GM19467 (cell line): ENCODE measurements around the gene CAPZA1.

ENCODE experiments used
- ATAC-seq: cut with Tn5 transposase; IDR thresholded peaks from one replicate; pipeline ENCODE4 v1.9.1; 2021; ENCODE audit warnings: mild to moderate bottlenecking, moderate library complexity; ENCODE audit not compliant: unreplicated experiment

The CAPZA1 gene

GRCh38 chr1:112698366-112699310 lies 79.0 kb downstream of the CAPZA1 start:
- no peak for ATAC-seq

- ATAC-seq = no peak
Observed at GRCh38 chr1:112699425-112700144, 80.0 kb downstream of the CAPZA1 start.

DNA sequence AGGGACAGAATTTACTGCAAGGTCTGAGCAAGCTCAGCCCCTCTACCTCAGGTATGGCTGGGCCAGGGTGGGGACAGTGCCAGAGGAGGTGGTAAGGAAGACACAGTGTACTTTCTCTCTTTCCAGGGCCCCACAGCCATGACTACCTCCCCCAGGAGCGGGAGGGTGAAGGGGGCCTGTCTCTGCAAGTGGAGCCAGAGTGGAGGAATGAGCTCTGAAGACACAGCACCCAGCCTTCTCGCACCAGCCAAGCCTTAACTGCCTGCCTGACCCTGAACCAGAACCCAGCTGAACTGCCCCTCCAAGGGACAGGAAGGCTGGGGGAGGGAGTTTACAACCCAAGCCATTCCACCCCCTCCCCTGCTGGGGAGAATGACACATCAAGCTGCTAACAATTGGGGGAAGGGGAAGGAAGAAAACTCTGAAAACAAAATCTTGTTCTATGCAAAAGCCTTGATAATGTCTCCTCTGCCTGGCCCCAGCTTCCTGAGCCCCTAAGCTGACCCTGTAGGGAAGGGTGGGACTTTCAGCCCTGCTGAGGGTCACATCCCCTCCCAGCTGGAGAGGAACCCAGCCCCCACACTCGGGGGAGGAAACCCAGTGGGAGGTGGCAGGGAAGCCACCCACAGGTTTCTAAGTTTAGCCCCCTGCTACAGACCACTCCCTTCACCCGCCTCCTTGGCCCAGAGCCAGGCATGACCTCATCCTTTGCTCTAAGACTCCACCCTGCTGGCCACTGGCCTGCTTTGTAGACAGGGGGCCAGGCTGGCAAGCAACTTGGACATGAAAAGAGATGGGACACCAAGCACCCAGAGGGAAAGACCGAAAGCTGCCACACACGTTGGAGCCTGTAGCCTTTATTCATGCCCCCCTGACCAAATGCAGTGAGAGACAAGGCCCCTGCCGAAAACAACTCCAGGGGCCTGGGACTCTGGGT lies 80.9 kb downstream of the CAPZA1 start:
- ATAC-seq = no peak

- ATAC-seq = no peak
Observed at GRCh38 chr1:112701227-112702066, 81.8 kb downstream of the CAPZA1 start.

GRCh38 chr1:112702067-112702395 lies 82.4 kb downstream of the CAPZA1 start:
- no peak for ATAC-seq

GRCh38 chr1:112702420-112703261 lies 83.0 kb downstream of the CAPZA1 start:
- no peak for ATAC-seq

DNA sequence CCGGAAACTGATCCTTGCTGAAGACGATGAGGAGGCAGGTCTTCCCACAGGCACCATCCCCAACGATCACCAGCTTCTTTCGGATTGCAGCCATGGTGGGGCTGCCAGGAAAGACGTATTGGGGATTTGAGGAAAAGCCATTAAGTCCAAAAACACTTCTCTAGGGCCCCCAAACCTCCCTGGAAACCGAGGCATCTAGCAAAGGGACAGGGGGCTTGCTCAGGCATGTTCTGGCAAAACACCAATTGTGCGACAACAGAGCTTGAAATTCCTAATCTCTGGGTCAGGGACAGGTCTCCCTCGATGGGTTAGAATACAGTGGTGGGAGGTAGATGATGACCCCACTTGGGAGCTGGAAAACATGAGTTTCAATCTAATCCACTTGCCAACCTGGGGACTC lies 84.1 kb downstream of the CAPZA1 start:
- no peak for ATAC-seq

DNA sequence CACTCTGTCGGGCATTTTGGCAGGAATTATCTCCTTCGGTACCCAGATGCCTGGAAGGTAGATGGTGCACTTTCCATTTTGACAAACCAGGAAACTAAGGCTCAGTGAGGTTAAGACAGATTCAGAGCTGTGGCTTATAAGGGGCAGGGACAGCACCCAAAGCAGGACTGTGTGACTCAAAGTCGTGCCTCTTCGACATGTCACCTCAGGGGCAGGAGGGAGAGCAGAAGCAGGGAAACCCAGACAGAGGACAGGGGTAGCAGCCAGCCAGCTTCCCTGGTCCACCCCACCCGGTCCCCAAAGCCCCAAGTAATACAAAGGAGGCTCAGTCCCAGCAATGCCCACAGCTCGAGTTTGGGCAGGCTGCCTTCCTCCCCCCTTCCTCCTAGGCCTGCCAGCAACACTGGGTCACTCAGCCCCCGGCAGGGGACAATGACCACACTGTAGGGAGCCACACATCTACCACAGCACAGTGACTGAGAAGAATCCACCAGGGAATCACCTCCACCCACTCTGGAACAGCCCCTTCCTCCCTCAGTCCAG lies 84.8 kb downstream of the CAPZA1 start:
- no peak for ATAC-seq

DNA sequence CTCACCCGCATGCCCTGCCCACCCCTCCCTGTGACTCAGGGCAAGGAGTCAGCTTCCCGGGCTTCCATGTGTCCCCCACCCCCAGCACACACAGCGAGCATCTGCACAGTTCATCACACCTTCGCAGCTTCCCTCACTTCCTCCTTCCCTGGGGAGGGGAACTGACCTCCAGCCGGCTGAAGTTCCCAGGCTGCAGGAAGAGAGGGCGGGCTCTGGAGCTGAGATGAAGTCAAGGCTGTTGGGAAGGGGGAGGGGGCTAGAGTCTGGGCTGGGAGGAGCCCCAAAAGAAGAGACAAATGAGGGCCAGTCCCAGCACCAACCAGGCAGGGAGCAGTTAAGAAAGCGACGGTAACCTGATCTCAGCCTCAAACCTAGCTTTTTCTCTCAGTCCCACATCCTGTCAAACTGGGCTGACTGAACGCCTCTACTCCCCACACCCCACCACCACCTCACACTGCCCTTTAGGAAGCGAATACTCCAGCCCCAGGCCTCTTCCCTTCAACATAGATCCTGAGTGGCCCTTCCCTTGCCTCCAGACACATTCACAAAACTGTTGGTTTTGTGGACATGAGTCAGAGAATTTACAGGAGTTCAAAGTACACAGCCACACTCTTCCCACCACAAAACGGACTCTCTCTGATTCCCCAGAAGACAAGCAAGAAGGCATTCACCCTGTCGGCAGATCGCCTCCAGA lies 85.4 kb downstream of the CAPZA1 start:
- peak; percentile 47 for ATAC-seq

DNA sequence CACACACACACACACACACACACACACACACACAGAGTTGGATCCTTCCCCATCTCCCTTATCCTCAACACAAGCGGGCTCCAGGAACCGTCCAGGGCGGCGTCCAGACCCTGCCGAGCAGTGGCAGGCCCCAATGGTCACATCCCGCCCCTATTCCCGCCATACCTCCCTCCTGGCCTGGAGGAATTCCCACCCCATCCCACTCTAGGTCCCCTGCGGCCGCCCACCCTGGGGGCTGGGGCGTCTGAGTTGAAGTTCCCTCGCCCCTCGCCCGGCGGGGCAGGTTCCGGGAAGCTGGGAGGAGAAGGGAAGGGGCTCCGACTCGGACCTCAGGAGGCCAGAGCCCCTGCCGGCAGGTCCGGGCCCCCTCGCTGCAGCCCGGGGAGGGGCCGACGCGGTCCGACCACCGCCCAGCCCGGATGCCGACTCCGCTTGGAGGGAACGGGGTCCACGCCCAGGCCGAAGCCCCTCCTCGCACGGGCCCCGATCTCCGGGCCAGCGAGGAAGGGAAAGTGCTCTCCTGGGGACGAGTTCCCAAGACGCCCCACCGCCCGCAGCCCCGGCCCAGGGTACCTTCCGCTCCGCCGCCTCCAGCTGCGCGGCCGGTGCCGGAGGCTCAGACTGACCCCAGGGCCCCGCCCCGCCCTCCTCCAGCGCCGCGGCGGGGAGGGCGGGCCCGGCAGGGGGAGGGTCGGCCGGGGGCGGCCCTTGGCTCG lies 87.0 kb downstream of the CAPZA1 start, which contains the start of gene RHOC:
TSS of gene RHOC (minus strand) at position 623 of the 716 bp plus-strand sequence. CDS start 3,328 bp downstream, outside the sequence.
- ATAC-seq = peak; percentile 50

DNA sequence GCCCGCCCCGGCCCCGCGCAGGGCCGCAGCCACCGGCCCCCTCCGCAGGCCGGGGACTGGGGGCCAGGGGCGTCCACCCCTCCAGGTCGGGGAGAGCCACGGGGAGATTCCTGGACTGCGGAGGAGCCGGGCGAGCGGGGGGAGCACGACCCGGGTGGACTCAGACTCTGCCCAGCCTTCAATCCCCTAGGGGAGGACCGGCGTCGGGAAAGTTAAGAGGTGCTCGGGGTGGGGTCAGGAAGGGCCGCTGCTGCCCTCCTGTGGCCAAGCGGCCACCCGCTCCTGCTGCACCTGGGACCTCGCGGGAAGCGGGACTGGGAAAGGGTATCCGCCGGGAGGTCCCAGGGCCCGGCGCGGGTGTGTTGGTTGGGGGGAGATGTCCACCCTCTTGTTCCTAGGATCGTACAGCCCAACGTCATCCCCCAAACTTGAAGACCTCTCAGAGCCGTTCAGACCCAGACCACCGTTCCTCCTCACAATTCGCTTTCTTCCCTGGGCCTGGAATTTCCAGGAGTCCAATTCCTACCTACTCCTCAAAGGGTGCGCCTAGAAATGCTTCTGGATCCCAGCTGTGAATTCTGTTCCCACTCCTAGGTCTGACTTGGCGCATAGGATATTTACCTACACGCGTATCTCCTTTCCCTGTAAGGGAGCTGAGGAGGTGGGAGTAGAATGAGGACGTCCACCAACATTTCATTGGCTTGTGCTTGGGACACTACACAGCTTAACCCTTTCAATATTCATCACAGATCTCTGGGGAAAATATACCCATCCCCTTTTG lies 87.8 kb downstream of the CAPZA1 start:
- peak; percentile 63 for ATAC-seq

DNA sequence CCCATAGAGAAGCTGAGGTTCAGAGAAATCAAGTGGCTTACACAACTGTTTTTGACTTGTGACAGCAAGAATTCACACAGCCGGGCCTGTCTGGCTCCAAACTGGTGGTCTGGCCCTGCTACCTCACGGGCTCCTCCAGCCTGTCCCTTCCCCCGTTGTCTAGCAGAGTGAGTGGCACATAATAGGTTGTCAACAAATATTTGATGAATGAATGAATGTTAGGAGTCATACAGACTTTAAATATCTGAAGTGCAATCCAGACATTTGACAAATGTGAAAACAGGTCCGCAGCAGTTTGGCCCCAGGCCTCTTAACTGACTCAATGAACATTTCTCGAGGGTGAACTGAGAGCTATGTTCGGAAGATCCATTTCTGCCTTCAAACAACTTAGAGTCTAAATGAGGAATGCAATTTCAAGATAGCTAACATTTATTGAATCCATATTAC lies 88.4 kb downstream of the CAPZA1 start:
- ATAC-seq = no peak

- ATAC-seq = no peak
Observed at GRCh38 chr1:112708489-112708888, 88.9 kb downstream of the CAPZA1 start.

DNA sequence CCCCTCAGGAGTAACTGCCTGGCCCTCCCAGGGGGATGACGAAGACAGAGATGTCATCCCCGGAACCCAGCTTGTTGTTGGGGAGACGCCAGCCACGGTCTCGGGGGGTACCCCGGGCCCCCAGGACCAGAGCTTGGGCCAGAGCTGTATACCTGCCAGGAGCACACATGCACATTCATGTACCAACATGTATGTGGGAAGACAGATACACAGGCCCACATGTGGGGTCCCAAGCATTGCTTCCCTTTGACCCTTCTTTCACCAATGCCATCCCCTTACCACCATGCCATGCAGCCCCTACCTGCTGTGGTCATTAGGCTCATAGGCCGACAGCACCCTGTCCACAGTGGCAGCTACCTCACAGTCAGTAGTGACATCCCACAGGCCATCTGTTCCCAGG lies 90.5 kb downstream of the CAPZA1 start:
- no peak for ATAC-seq

DNA sequence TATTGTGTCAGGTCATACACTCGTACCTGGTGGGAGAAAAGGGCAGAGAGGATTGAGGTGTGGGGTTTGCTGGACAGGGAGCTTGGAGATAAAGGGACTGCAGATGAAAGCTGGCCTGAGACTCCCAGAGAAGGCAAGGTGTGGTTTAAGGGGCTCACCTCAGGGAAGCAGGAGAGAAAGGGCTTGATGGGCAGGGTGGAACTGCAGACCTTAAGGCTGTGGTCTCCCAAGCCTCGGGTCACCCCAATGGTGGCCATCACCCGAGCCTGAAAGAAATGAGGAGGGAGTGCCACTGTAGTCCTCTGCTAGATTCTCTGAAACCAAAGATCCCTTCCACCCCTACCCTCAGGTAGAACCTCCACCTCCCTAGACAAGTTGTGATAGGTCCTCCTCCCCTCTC lies 91.0 kb downstream of the CAPZA1 start:
- no peak for ATAC-seq

GRCh38 chr1:112711041-112711440 lies 91.4 kb downstream of the CAPZA1 start:
- ATAC-seq = no peak

- ATAC-seq = no peak
Observed at GRCh38 chr1:112711670-112712069, 92.0 kb downstream of the CAPZA1 start.
